ENCODE results near the gene WBP4. TPM values are rescaled to one million over a fixed set of nuclear protein-coding genes. Genes with fewer than 3 reads are reported as not detected.
"Not testable (repeated sequence)": the region's sequence is repeated elsewhere in the genome, so short reads cannot be mapped to it uniquely, and the experiment has no call there.

WBP4 gene
- total RNA-seq, 6 experiments from 2014 or later = 3.8 to 6.9 (median 4.6) TPM

DNA sequence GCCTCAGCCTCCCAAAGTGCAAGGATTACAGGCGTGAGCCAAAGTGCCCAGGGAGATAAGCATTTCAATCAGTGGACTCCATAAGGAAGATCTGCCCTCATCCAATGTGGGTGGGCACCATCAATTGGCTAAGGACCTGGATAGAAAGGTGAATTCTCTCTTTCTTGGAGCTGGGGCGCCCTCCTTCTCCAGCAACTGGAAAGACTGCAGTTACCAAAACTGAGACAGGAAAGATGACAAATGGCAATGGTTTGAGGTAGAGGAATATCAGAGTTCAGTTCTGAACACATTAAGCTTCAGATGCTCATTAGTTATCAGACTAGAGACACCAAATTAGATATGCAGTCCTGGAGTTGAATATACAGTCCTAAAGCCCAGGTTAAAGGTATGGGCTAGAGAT is 31.7 kb upstream of the WBP4 start:
- no peak for TF ChIP-seq CTCF (IDR thresholded peaks at IDR 0.05)
- no peak for TF ChIP-seq POLR2A (IDR thresholded peaks at IDR 0.05)

GRCh38 chr13:41032691-41033376 is 28.5 kb upstream of the WBP4 start:
- DNase-seq = no peak
- no peak overlapping the region for H3K4me3 ChIP-seq
- 17% methylated on average over 2 of the region's 2 CpGs for WGBS (ENCODE audit: insufficient coverage, low coverage, low lambda C conversion rate, missing lambda C conversion rate)
- no peaks in the 10 kb centered on the region for H3K27me3 ChIP-seq
- H3K9me3 ChIP-seq = no peaks in the 10 kb centered on the region
- no peak overlapping the region for H3K27ac ChIP-seq
- peak in 1 of 4 donors; percentile 26 for ATAC-seq
- H3K36me3 ChIP-seq = no peaks in the 10 kb centered on the region
- TF ChIP-seq CTCF (IDR thresholded peaks at IDR 0.05) = no peak
- TF ChIP-seq POLR2A (IDR thresholded peaks at IDR 0.05) = no peak
- no peaks in the 10 kb centered on the region for H3K4me1 ChIP-seq
- intact Hi-C loops (cut with DNase I) = no loop called here

More for the DNA sequence above, 31.7 kb upstream of the WBP4 start:
- Histone ChIP-seq H3K9me3 (no peaks in the 10 kb centered on the region), H3K27me3 (no peaks in the 10 kb centered on the region), H3K4me3 (no peak overlapping the region), H3K4me1 (peaks cover 0 to 17% (median 4%) of the 10 kb centered on the region in 4 donors), H3K36me3 (no peaks in the 10 kb centered on the region), H3K27ac (no peak overlapping the region)
- ATAC-seq = no peak
- no peak for DNase-seq
- intact Hi-C loops (cut with DNase I) = no loop called here
- WGBS (ENCODE audit: insufficient coverage, low coverage, low lambda C conversion rate, missing lambda C conversion rate) = no CpG with 5 or more reads among the region's 2 CpGs

DNA sequence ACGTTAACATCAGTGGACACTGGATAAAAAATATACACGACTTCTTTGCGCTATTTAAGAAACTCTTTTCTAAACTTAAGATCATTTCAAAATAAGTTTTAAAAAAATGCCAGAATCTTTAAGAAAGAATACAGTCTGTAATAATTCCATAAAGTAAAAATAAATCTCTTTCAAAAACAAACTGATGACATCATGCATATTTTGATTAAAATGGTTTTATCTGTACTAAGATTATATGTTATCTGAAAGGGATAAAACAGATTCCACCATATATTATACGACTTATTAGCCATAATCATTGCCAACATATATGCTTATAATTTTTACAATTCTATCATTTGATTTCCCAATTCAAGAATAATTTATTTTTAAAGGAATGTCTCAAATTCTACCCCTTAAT is 26.9 kb upstream of the WBP4 start:
- DNase-seq = no peak
- TF ChIP-seq POLR2A (IDR thresholded peaks at IDR 0.05) = no peak
- no peak for TF ChIP-seq CTCF (IDR thresholded peaks at IDR 0.05)
- intact Hi-C loops (cut with DNase I) = no loop called here
- Histone ChIP-seq H3K4me1 (no peaks in the 10 kb centered on the region), H3K9me3 (no peaks in the 10 kb centered on the region), H3K36me3 (no peaks in the 10 kb centered on the region), H3K4me3 (no peak overlapping the region), H3K27me3 (no peaks in the 10 kb centered on the region), H3K27ac (no peak overlapping the region)
- 92% methylated on average over 4 of the region's 4 CpGs for WGBS (ENCODE audit: insufficient coverage, low coverage, low lambda C conversion rate, missing lambda C conversion rate)
- no peak for ATAC-seq

GRCh38 chr13:41034881-41035280 is 26.4 kb upstream of the WBP4 start:
- ATAC-seq = no peak
- Histone ChIP-seq H3K4me1 (no peaks in the 10 kb centered on the region), H3K4me3 (no peak overlapping the region), H3K9me3 (no peaks in the 10 kb centered on the region), H3K27ac (no peak overlapping the region), H3K36me3 (no peaks in the 10 kb centered on the region), H3K27me3 (no peaks in the 10 kb centered on the region)
- 87% methylated on average over 5 of the region's 5 CpGs for WGBS (ENCODE audit: insufficient coverage, low coverage, low lambda C conversion rate, missing lambda C conversion rate)
- no peak for TF ChIP-seq POLR2A (IDR thresholded peaks at IDR 0.05)
- TF ChIP-seq CTCF (IDR thresholded peaks at IDR 0.05) = no peak
- no peak for DNase-seq
- intact Hi-C loops (cut with DNase I) = no loop called here

DNA sequence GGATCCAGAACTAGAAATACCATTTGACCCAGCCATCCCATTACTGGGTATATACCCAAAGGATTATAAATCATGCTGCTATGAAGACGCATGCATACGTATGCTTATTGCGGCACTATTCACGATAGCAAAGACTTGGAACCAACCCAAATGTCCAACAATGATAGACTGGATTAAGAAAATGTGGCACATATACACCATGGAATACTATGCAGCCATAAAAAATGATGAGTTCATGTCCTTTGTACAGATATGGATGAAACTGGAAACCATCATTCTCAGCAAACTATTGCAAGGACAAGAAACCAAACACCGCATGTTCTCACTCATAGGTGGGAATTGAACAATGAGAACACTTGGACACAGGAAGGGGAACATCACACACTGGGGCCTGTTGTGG is 24.8 kb upstream of the WBP4 start:
- ATAC-seq; H3K4me3 ChIP-seq; H3K36me3 ChIP-seq; H3K4me1 ChIP-seq; H3K27me3 ChIP-seq; intact Hi-C loops (cut with DNase I); DNase-seq; H3K9me3 ChIP-seq; H3K27ac ChIP-seq: not testable (repeated sequence)
- 90% methylated on average over 5 of the region's 5 CpGs for WGBS (ENCODE audit: insufficient coverage, low coverage, low lambda C conversion rate, missing lambda C conversion rate)

All from right lobe of liver (tissue), 6 donors.